ENCODE data around the gene AHCYL1. TPM values are rescaled to one million over a fixed set of nuclear protein-coding genes. Genes with fewer than 3 reads are reported as not detected.

AHCYL1 gene
- total RNA-seq, 1 donor from 2014 or later = 60.5 TPM

DNA sequence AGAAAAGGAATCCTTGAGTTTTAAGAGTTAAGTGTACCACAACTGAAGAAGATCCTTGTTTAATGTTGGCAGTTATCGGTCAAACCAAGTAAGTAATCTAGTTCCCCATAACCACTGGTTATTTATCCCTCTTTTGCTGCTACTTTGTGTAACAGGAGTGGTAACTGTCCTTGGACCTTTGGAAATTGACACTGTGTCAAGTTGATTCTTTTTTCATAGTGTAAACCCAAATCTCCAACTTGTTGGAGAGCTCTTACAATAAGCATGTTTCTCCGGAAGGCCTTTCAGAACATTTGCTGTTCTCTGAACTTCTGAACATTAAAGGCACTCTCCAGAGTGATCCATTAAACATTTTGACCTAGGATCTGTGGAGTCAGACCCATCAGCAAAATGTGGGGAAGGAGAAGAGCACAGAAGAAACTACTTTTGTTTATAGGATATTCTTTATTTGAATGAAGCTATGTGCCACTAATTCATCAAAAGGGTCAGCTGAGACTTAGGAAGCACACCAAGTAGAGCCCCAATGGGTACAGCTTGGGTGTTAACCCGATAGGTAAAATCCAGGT is 3.9 kb downstream of the AHCYL1 start:
- Mint-ChIP-seq H3K4me3 (ENCODE audit: unreplicated experiment) (peak overlapping the region; percentile 16), H3K36me3 (ENCODE audit: low read depth, unreplicated experiment) (peaks cover 9% of the 10 kb centered on the region), H3K4me1 (ENCODE audit: low read depth, unreplicated experiment) (peaks cover 32% of the 10 kb centered on the region), H3K27me3 (ENCODE audit: low read depth, unreplicated experiment) (peaks cover 2% of the 10 kb centered on the region), H3K9me3 (ENCODE audit: unreplicated experiment) (no peaks in the 10 kb centered on the region), H3K27ac (ENCODE audit: unreplicated experiment) (no peak overlapping the region)
- H3K36me3 ChIP-seq (ENCODE audit: insufficient read depth, low read length) = peaks cover 5% of the 10 kb centered on the region
- no peak overlapping the region for H3K9ac ChIP-seq (ENCODE audit: low read length)
- no peak for TF ChIP-seq EZH2 (IDR thresholded peaks at IDR 0.05; ENCODE audit: insufficient read depth, low read length)
- TF ChIP-seq, protein P1, sequence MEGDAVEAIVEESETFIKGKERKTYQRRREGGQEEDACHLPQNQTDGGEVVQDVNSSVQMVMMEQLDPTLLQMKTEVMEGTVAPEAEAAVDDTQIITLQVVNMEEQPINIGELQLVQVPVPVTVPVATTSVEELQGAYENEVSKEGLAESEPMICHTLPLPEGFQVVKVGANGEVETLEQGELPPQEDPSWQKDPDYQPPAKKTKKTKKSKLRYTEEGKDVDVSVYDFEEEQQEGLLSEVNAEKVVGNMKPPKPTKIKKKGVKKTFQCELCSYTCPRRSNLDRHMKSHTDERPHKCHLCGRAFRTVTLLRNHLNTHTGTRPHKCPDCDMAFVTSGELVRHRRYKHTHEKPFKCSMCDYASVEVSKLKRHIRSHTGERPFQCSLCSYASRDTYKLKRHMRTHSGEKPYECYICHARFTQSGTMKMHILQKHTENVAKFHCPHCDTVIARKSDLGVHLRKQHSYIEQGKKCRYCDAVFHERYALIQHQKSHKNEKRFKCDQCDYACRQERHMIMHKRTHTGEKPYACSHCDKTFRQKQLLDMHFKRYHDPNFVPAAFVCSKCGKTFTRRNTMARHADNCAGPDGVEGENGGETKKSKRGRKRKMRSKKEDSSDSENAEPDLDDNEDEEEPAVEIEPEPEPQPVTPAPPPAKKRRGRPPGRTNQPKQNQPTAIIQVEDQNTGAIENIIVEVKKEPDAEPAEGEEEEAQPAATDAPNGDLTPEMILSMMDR (IDR thresholded peaks at IDR 0.05; ENCODE audit: insufficient read depth, low read depth, low read length) = no peak
- peaks cover 24% of the 10 kb centered on the region for H3K4me1 ChIP-seq (ENCODE audit: insufficient read depth, low read length)
- H3K27me3 ChIP-seq (ENCODE audit: insufficient read depth, low read length) = no peaks in the 10 kb centered on the region
- peaks cover 79% of the 10 kb centered on the region for H4K20me1 ChIP-seq (ENCODE audit: insufficient read depth, low read length)
- H2AFZ ChIP-seq (ENCODE audit: low read depth, low read length) = no peak overlapping the region
- H3K27ac ChIP-seq (ENCODE audit: low read depth, low read length) = no peak overlapping the region
- no peak for FAIRE-seq
- no peak overlapping the region for H3K4me3 ChIP-seq (ENCODE audit: insufficient read depth, low read depth, low read length)
- H3K4me2 ChIP-seq (ENCODE audit: low read length) = no peak overlapping the region
- H3K79me2 ChIP-seq (ENCODE audit: insufficient read depth, low read length) = peaks cover 83% of the 10 kb centered on the region
- DNase-seq (ENCODE audit: low read depth) = no peak
- no peaks in the 10 kb centered on the region for H3K9me3 ChIP-seq (ENCODE audit: insufficient read depth, low read depth, low read length)

DNA sequence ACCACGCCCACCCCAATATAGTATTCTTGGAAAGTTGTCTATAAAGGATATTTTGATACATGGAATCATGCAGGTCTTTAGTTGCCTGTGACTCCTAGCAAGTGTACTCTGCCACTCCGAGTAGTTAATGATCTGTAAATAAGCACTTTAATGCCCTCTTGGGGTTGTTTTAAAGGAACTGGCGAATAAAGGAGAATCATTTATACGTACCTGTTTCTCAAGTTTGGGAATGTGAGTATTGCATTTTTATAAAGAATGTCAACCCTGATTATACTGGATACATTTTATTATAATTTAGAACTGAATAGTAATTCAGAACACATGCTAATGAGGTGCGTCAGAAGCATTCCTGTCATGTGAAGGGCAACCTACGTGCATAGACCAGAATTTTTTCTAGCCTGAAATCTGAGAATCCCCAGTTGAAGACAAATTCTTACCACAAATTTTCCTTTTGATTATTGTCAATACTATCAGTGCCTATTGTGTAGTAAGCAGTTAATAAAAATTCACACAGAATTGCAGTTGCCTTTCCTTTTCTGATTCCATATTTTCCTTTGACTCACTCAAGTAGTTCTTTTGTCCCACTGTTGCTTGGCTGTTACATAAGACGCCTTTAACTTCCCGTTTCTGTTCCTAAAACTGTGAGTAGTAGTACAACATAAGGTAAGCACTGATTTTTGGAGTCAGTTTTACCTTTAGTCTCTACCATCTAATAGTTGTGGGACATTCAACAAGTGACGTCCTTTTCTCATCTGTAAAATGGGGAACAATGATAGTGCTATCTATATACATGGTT is 5.1 kb downstream of the AHCYL1 start:
- Mint-ChIP-seq H3K9me3 (ENCODE audit: unreplicated experiment) (no peaks in the 10 kb centered on the region), H3K4me3 (ENCODE audit: unreplicated experiment) (no peak overlapping the region), H3K4me1 (ENCODE audit: low read depth, unreplicated experiment) (peaks cover 35% of the 10 kb centered on the region), H3K27ac (ENCODE audit: unreplicated experiment) (no peak overlapping the region), H3K27me3 (ENCODE audit: low read depth, unreplicated experiment) (no peaks in the 10 kb centered on the region), H3K36me3 (ENCODE audit: low read depth, unreplicated experiment) (peaks cover 9% of the 10 kb centered on the region)
- peaks cover 92% of the 10 kb centered on the region for H4K20me1 ChIP-seq (ENCODE audit: insufficient read depth, low read length)
- H3K36me3 ChIP-seq (ENCODE audit: insufficient read depth, low read length) = peaks cover 5% of the 10 kb centered on the region
- no peak overlapping the region for H3K9ac ChIP-seq (ENCODE audit: low read length)
- TF ChIP-seq, protein P1 (IDR thresholded peaks at IDR 0.05; ENCODE audit: insufficient read depth, low read depth, low read length) = no peak
- TF ChIP-seq EZH2 (IDR thresholded peaks at IDR 0.05; ENCODE audit: insufficient read depth, low read length) = no peak
- no peak overlapping the region for H3K27ac ChIP-seq (ENCODE audit: low read depth, low read length)
- H3K9me3 ChIP-seq (ENCODE audit: insufficient read depth, low read depth, low read length) = no peaks in the 10 kb centered on the region
- H3K79me2 ChIP-seq (ENCODE audit: insufficient read depth, low read length) = peaks cover 94% of the 10 kb centered on the region
- DNase-seq (ENCODE audit: low read depth) (peak; percentile 46), FAIRE-seq (no peak)
- H3K27me3 ChIP-seq (ENCODE audit: insufficient read depth, low read length) = no peaks in the 10 kb centered on the region
- H3K4me2 ChIP-seq (ENCODE audit: low read length) = no peak overlapping the region
- H3K4me3 ChIP-seq (ENCODE audit: insufficient read depth, low read depth, low read length) = no peak overlapping the region
- peaks cover 25% of the 10 kb centered on the region for H3K4me1 ChIP-seq (ENCODE audit: insufficient read depth, low read length)
- H2AFZ ChIP-seq (ENCODE audit: low read depth, low read length) = no peak overlapping the region

DNA sequence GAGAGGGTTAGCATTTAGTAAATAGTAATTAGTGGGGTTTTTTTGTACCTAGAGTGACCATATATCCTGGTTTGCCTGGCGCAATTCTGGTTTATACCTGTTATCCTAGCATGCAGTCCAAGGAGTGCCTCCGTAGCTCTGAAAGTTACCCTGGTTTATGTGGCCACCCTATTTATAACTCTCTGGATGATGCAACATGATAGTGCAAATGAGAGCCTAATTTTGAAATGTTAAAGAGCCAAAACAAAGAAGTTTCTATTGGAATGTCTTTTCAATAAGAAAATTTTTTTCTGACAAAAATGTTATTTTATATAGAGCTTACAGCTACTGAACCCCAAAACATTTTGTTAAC is 5.7 kb downstream of the AHCYL1 start:
- peaks cover 9% of the 10 kb centered on the region for H3K36me3 Mint-ChIP-seq (ENCODE audit: low read depth, unreplicated experiment)
- Histone ChIP-seq H3K79me2 (ENCODE audit: insufficient read depth, low read length) (peaks cover 95% of the 10 kb centered on the region), H2AFZ (ENCODE audit: low read depth, low read length) (no peak overlapping the region), H3K9ac (ENCODE audit: low read length) (no peak overlapping the region), H3K36me3 (ENCODE audit: insufficient read depth, low read length) (peaks cover 5% of the 10 kb centered on the region), H4K20me1 (ENCODE audit: insufficient read depth, low read length) (peaks cover 96% of the 10 kb centered on the region), H3K4me2 (ENCODE audit: low read length) (no peak overlapping the region), H3K9me3 (ENCODE audit: insufficient read depth, low read depth, low read length) (no peaks in the 10 kb centered on the region), H3K27ac (ENCODE audit: low read depth, low read length) (no peak overlapping the region), H3K4me1 (ENCODE audit: insufficient read depth, low read length) (peaks cover 29% of the 10 kb centered on the region), H3K4me3 (ENCODE audit: insufficient read depth, low read depth, low read length) (no peak overlapping the region), H3K27me3 (ENCODE audit: insufficient read depth, low read length) (no peaks in the 10 kb centered on the region)
- no peaks in the 10 kb centered on the region for H3K9me3 Mint-ChIP-seq (ENCODE audit: unreplicated experiment)
- FAIRE-seq (no peak), DNase-seq (ENCODE audit: low read depth) (no peak)
- H3K27ac Mint-ChIP-seq (ENCODE audit: unreplicated experiment) = no peak overlapping the region
- no peak for TF ChIP-seq EZH2 (IDR thresholded peaks at IDR 0.05; ENCODE audit: insufficient read depth, low read length)
- TF ChIP-seq, protein P1 (IDR thresholded peaks at IDR 0.05; ENCODE audit: insufficient read depth, low read depth, low read length) = no peak
- peaks cover 35% of the 10 kb centered on the region for H3K4me1 Mint-ChIP-seq (ENCODE audit: low read depth, unreplicated experiment)
- no peaks in the 10 kb centered on the region for H3K27me3 Mint-ChIP-seq (ENCODE audit: low read depth, unreplicated experiment)
- H3K4me3 Mint-ChIP-seq (ENCODE audit: unreplicated experiment) = peak overlapping the region; percentile 37

Measured in astrocyte (in vitro differentiated cells and primary cell).